Dermis microvascular lymphatic vessel endothelial cell (primary cell): ENCODE measurements around the gene ARHGDIA. TPM values are rescaled to one million over a fixed set of nuclear protein-coding genes. Genes with fewer than 3 reads are reported as not detected.

Experiments
- DNase-seq, 2 donors: peaks; one replicate each; pipeline versions ENCODE4 v3.0.0 to v3.0.0-alpha.2; 2010; ENCODE audit warnings: low read depth in 2 of 2
- total RNA-seq: library from RNA; depleted of rRNA; stranded (reverse); fragments of >200 nt; gene quantifications from 2 replicates; pipeline ENCODE4 v1.2.1, GENCODE V29; 2014

Gene ARHGDIA
- total RNA-seq, 1 donor from 2014 or later, result 97.7 TPM

- DNase-seq, result no peak
Observed at GRCh38 chr17:81888988-81889595, 18.0 kb upstream of the ARHGDIA start.

- no peak for DNase-seq
Observed at GRCh38 chr17:81888105-81888987, 17.2 kb upstream of the ARHGDIA start.

GRCh38 chr17:81885869-81886548, 14.9 kb upstream of the ARHGDIA start:
- DNase-seq, result peak in 1 of 2 donors; percentile 17

- DNase-seq, result no peak
Observed at GRCh38 chr17:81885454-81885853, 14.3 kb upstream of the ARHGDIA start.

- DNase-seq, result no peak
Observed at GRCh38 chr17:81884968-81885367, 13.8 kb upstream of the ARHGDIA start.

- DNase-seq, result no peak
Observed at GRCh38 chr17:81884520-81884919, 13.4 kb upstream of the ARHGDIA start.

GRCh38 chr17:81879121-81879520, 8.0 kb upstream of the ARHGDIA start:
- DNase-seq, result no peak

GRCh38 chr17:81878294-81878693, 7.2 kb upstream of the ARHGDIA start:
- DNase-seq, result no peak

- no peak for DNase-seq
Observed at GRCh38 chr17:81877569-81877968, 6.4 kb upstream of the ARHGDIA start.

GRCh38 chr17:81871387-81872230, 472 bp upstream of the ARHGDIA start:
- peak; percentile 71 to 89 for DNase-seq

GRCh38 chr17:81870131-81870980, 781 bp downstream of the ARHGDIA start:
- DNase-seq, result peak in 1 of 2 donors; percentile 58

GRCh38 chr17:81869221-81870130, 1.7 kb downstream of the ARHGDIA start:
- peak in 1 of 2 donors; percentile 45 for DNase-seq

GRCh38 chr17:81868674-81869220, 2.4 kb downstream of the ARHGDIA start:
- DNase-seq, result peak in 1 of 2 donors; percentile 40

- DNase-seq, result no peak
Observed at GRCh38 chr17:81867991-81868673, 3.0 kb downstream of the ARHGDIA start.

- DNase-seq, result peak in 1 of 2 donors; percentile 27
Observed at GRCh38 chr17:81867170-81867990, 3.8 kb downstream of the ARHGDIA start.

GRCh38 chr17:81866440-81867169, 4.5 kb downstream of the ARHGDIA start:
- no peak for DNase-seq
